Measurements from ENCODE around the gene SMTN.

The SMTN gene

GRCh38 chr22:31126128-31126868, 45.2 kb downstream of the SMTN start:
- H3K9me3 ChIP-seq = no peaks in the 10 kb centered on the region
- in situ Hi-C loops (cut with MboI; ENCODE audit: low sequenced_read_pairs) = no loop called here
- DNase-seq (ENCODE audit: low spot score in 2 of 2) = no peak
- H3K27me3 ChIP-seq (ENCODE audit: low read depth) = no peaks in the 10 kb centered on the region
- no peaks in the 10 kb centered on the region for H3K36me3 ChIP-seq (replicated peaks)
- H3K4me1 ChIP-seq = peaks cover 4% of the 10 kb centered on the region; the same call in 1 of the 2 replicates
- no peak overlapping the region for H3K4me3 ChIP-seq

GRCh38 chr22:31126869-31127175, 45.7 kb downstream of the SMTN start:
- H3K9me3 ChIP-seq = no peaks in the 10 kb centered on the region
- H3K4me1 ChIP-seq = peaks cover 4% of the 10 kb centered on the region; the same call in 1 of the 2 replicates
- no peaks in the 10 kb centered on the region for H3K36me3 ChIP-seq (replicated peaks)
- no peak overlapping the region for H3K4me3 ChIP-seq
- no peaks in the 10 kb centered on the region for H3K27me3 ChIP-seq (ENCODE audit: low read depth)
- DNase-seq (ENCODE audit: low spot score in 2 of 2) = no peak
- in situ Hi-C loops (cut with MboI; ENCODE audit: low sequenced_read_pairs) = no loop called here

DNA sequence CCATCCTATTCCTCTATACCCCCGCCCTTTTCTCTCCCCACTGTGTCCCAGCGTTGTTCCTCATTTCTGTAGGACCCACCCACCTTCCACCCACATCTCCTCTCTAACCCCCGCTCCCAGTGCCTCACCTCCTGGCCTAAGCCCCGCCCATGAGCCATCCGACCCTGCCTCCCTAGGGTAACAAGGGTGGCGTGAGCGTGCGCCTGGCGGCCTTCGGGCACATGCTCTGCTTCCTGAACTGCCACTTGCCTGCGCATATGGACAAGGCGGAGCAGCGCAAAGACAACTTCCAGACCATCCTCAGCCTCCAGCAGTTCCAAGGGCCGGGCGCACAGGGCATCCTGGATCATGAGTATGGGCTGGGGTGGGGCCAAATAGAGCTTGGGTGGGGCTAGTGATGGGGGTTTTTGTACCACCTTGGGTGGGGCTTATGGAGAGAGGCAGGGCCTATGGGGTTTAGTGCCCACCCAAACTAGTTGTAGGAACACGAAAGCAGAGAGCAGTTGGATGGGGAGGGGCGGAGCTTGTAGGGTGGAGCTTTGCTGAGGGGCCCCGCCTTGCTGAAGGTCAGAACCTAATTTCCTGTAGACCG, 46.2 kb downstream of the SMTN start:
- DNase-seq (ENCODE audit: low spot score in 2 of 2) = no peak
- Histone ChIP-seq H3K4me1 (peaks cover 4% of the 10 kb centered on the region; the same call in 1 of the 2 replicates), H3K27me3 (ENCODE audit: low read depth) (no peaks in the 10 kb centered on the region), H3K4me3 (no peak overlapping the region), H3K9me3 (no peaks in the 10 kb centered on the region), H3K36me3 (replicated peaks) (no peaks in the 10 kb centered on the region)
- in situ Hi-C loops (cut with MboI; ENCODE audit: low sequenced_read_pairs) = no loop called here

DNA sequence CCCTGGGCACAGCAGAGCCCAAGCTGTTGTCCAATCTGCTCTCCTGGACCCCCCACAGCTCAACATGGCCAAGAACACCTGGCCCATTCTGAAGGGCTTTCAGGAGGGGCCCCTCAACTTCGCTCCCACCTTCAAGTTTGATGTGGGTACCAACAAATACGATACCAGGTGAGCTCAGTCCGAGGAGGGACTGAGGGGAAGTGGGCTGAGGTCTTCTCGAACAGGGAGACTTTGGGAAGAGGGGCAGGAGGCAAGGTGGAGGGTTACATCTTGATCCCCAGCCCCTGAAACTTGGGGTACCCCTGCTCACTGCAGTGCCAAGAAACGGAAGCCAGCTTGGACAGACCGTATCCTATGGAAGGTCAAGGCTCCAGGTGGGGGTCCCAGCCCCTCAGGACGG, 47.0 kb downstream of the SMTN start:
- no peak for DNase-seq (ENCODE audit: low spot score in 2 of 2)
- no peak overlapping the region for H3K4me3 ChIP-seq
- H3K4me1 ChIP-seq = no peaks in the 10 kb centered on the region; the same call in 1 of the 2 replicates
- H3K36me3 ChIP-seq (replicated peaks) = no peaks in the 10 kb centered on the region
- in situ Hi-C loops (cut with MboI; ENCODE audit: low sequenced_read_pairs) = no loop called here
- no peaks in the 10 kb centered on the region for H3K27me3 ChIP-seq (ENCODE audit: low read depth)
- H3K9me3 ChIP-seq = no peaks in the 10 kb centered on the region

DNA sequence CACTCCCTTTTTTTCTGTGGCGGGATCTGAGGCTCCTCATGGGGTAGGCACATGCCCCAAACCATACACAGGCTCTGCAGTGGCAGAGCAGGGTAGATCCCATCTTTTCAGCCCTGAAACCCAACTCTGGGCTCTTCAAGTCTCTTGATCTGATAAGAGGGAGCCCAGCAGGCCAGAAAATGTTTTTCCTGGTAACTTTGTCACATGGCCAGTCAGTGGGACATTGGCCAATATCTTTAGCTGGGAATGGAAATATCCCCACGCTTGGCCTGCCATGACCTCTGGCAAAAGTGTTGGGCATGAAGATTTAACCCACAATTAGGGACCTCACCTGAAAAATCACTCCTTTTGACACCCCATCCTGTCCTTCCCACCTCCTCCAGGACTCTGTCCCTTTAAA, 49.8 kb downstream of the SMTN start:
- in situ Hi-C loops (cut with MboI; ENCODE audit: low sequenced_read_pairs) = no loop called here
- Histone ChIP-seq H3K4me3 (no peak overlapping the region), H3K4me1 (no peaks in the 10 kb centered on the region), H3K9me3 (no peaks in the 10 kb centered on the region), H3K36me3 (replicated peaks) (no peaks in the 10 kb centered on the region), H3K27me3 (ENCODE audit: low read depth) (no peaks in the 10 kb centered on the region)
- no peak for DNase-seq (ENCODE audit: low spot score in 2 of 2)

DNA sequence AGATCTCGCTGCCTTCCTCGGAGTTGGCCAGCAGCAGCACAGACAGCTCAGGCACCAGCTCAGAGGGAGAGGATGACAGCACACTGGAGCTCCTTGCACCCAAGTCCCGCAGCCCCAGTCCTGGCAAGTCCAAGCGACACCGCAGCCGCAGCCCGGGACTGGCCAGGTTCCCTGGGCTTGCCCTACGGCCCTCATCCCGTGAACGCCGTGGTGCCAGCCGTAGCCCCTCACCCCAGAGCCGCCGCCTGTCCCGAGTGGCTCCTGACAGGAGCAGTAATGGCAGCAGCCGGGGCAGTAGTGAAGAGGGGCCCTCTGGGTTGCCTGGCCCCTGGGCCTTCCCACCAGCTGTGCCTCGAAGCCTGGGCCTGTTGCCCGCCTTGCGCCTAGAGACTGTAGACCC, 52.8 kb downstream of the SMTN start:
- H3K9me3 ChIP-seq = no peaks in the 10 kb centered on the region
- in situ Hi-C loops (cut with MboI; ENCODE audit: low sequenced_read_pairs) = no loop called here
- H3K27me3 ChIP-seq (ENCODE audit: low read depth) = peaks cover 3% of the 10 kb centered on the region; the same call in 1 of the 2 replicates
- H3K4me1 ChIP-seq = no peaks in the 10 kb centered on the region
- no peak overlapping the region for H3K4me3 ChIP-seq
- no peaks in the 10 kb centered on the region for H3K36me3 ChIP-seq (replicated peaks)
- no peak for DNase-seq (ENCODE audit: low spot score in 2 of 2)

GRCh38 chr22:31134688-31135087, 53.6 kb downstream of the SMTN start:
- in situ Hi-C loops (cut with MboI; ENCODE audit: low sequenced_read_pairs) = no loop called here
- Histone ChIP-seq H3K4me3 (no peak overlapping the region), H3K27me3 (ENCODE audit: low read depth) (peaks cover 10% of the 10 kb centered on the region; the same call in 1 of the 2 replicates), H3K36me3 (replicated peaks) (no peaks in the 10 kb centered on the region), H3K4me1 (no peaks in the 10 kb centered on the region), H3K9me3 (no peaks in the 10 kb centered on the region)
- DNase-seq (ENCODE audit: low spot score in 2 of 2) = no peak

GRCh38 chr22:31135706-31136105, 54.6 kb downstream of the SMTN start:
- H3K4me1 ChIP-seq = no peaks in the 10 kb centered on the region
- H3K4me3 ChIP-seq = no peak overlapping the region
- H3K36me3 ChIP-seq (replicated peaks) = no peaks in the 10 kb centered on the region
- in situ Hi-C loops (cut with MboI; ENCODE audit: low sequenced_read_pairs) = no loop called here
- H3K27me3 ChIP-seq (ENCODE audit: low read depth) = peaks cover 11% of the 10 kb centered on the region; the same call in 1 of the 2 replicates
- H3K9me3 ChIP-seq = no peaks in the 10 kb centered on the region
- DNase-seq (ENCODE audit: low spot score in 2 of 2) = no peak

- no peak for DNase-seq (ENCODE audit: low spot score in 2 of 2)
- H3K4me1 ChIP-seq = no peaks in the 10 kb centered on the region
- peaks cover 11% of the 10 kb centered on the region; the same call in 1 of the 2 replicates for H3K27me3 ChIP-seq (ENCODE audit: low read depth)
- in situ Hi-C loops (cut with MboI; ENCODE audit: low sequenced_read_pairs) = no loop called here
- H3K36me3 ChIP-seq (replicated peaks) = no peaks in the 10 kb centered on the region
- no peaks in the 10 kb centered on the region for H3K9me3 ChIP-seq
- H3K4me3 ChIP-seq = no peak overlapping the region
These were observed 55.0 kb downstream of the SMTN start for GRCh38 chr22:31136155-31136554.

- Histone ChIP-seq H3K27me3 (ENCODE audit: low read depth) (peaks cover 11% of the 10 kb centered on the region; the same call in 1 of the 2 replicates), H3K4me3 (no peak overlapping the region), H3K36me3 (replicated peaks) (no peaks in the 10 kb centered on the region), H3K4me1 (no peaks in the 10 kb centered on the region), H3K9me3 (no peaks in the 10 kb centered on the region)
- DNase-seq (ENCODE audit: low spot score in 2 of 2) = no peak
- in situ Hi-C loops (cut with MboI; ENCODE audit: low sequenced_read_pairs) = no loop called here
These were observed 55.6 kb downstream of the SMTN start for GRCh38 chr22:31136711-31137110.

- H3K4me3 ChIP-seq = no peak overlapping the region
- in situ Hi-C loops (cut with MboI; ENCODE audit: low sequenced_read_pairs) = no loop called here
- no peaks in the 10 kb centered on the region for H3K36me3 ChIP-seq (replicated peaks)
- H3K4me1 ChIP-seq = no peaks in the 10 kb centered on the region
- no peaks in the 10 kb centered on the region for H3K9me3 ChIP-seq
- peaks cover 11% of the 10 kb centered on the region; the same call in 1 of the 2 replicates for H3K27me3 ChIP-seq (ENCODE audit: low read depth)
- DNase-seq (ENCODE audit: low spot score in 2 of 2) = no peak
These were observed 56.6 kb downstream of the SMTN start for GRCh38 chr22:31137721-31138120.

GRCh38 chr22:31138126-31138525, 57.0 kb downstream of the SMTN start:
- Histone ChIP-seq H3K4me1 (no peaks in the 10 kb centered on the region), H3K9me3 (no peaks in the 10 kb centered on the region), H3K4me3 (no peak overlapping the region), H3K27me3 (ENCODE audit: low read depth) (peaks cover 11% of the 10 kb centered on the region; the same call in 1 of the 2 replicates), H3K36me3 (replicated peaks) (no peaks in the 10 kb centered on the region)
- in situ Hi-C loops (cut with MboI; ENCODE audit: low sequenced_read_pairs) = no loop called here
- no peak for DNase-seq (ENCODE audit: low spot score in 2 of 2)

GRCh38 chr22:31139066-31139465, 57.9 kb downstream of the SMTN start:
- H3K27me3 ChIP-seq (ENCODE audit: low read depth) = peaks cover 11% of the 10 kb centered on the region; the same call in 1 of the 2 replicates
- no peak for DNase-seq (ENCODE audit: low spot score in 2 of 2)
- H3K4me3 ChIP-seq = no peak overlapping the region
- no peaks in the 10 kb centered on the region; the same call in 1 of the 2 replicates for H3K9me3 ChIP-seq
- in situ Hi-C loops (cut with MboI; ENCODE audit: low sequenced_read_pairs) = no loop called here
- H3K36me3 ChIP-seq (replicated peaks) = no peaks in the 10 kb centered on the region
- H3K4me1 ChIP-seq = no peaks in the 10 kb centered on the region

DNA sequence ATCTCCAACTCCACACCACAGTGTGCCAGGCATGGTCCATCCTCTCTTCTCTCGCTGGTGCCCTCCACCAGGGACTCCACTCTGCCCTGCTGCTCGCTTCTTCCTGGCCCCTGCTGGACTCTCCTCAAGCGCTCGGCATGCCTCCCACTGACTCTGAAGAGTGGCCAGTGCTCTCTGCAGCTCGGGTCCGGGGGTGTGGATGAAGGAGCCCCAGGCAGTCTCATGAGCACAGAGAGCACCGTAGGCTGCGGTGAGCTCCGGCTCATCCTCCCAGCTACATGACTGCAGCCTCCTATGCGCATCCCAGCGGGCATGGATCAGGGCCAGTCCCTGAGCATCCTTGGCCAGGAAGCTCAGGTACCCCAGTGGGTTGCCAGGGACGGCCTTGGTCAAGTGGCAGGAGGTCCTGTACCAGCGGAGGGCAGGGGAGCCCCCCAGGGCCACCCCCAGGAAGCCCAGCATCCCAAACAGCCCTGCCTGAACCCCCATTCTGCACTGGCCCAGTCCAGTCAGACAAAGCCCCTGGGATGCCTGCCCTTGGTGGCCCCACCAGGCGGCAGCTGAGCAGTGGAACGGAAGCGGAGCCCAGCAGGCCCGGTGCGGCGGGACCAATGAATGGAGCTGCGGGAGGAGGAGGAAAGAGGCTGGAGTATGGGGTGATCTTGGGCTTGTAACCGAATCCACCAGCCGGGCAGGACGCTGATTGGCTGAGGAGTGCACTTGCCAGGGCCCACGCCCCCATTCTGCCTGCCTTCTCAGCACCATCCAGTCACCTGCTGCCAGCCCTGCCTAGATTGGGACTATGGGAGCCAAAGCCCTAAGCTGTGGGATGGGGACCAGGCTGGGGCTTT, 59.0 kb downstream of the SMTN start, which contains the start of gene PLA2G3:
PLA2G3 (minus strand) TSS at position 643 of the 851 bp plus-strand sequence; CDS start at position 489, 154 bp downstream.
- Histone ChIP-seq H3K9me3 (no peaks in the 10 kb centered on the region; the same call in 1 of the 2 replicates), H3K4me1 (no peaks in the 10 kb centered on the region), H3K36me3 (replicated peaks) (no peaks in the 10 kb centered on the region), H3K27me3 (ENCODE audit: low read depth) (peaks cover 11% of the 10 kb centered on the region; the same call in 1 of the 2 replicates), H3K4me3 (no peak within 1 kb of the TSS)
- DNase-seq (ENCODE audit: low spot score in 2 of 2) = peak; percentile 12 to 69
- in situ Hi-C loops (cut with MboI; ENCODE audit: low sequenced_read_pairs) = loop anchor here (10.0 kb wide), 1 partner anchor 385 kb away; no protein-coding TSS in a partner anchor
